ENCODE measurements around the gene AP1G1.
A peak's percentile ranks its signal among the peaks of the same experiment; 100 is the strongest.

Gene AP1G1

GRCh38 chr16:71808593-71809459 is at the start of gene AP1G1 (continued):
- TF ChIP-seq SCRT1 (tag by site-specific recombination; IDR thresholded peaks at IDR 0.05; ENCODE audit: borderline replicate concordance), result 0 out of 2 replicates have a peak, but pooled peaks have one; percentile 23
- TF ChIP-seq YY1 (tag by site-specific recombination; IDR thresholded peaks at IDR 0.05), result peak; percentile 99
- peak; percentile 82 for TF ChIP-seq TRIM28 (IDR thresholded peaks at IDR 0.05; ENCODE audit: borderline replicate concordance, low read length)
- no peak for TF ChIP-seq ZNF26 (tag by site-specific recombination; IDR thresholded peaks at IDR 0.05)
- peak; percentile 97 for TF ChIP-seq OVOL3 (tag by site-specific recombination; IDR thresholded peaks at IDR 0.05)
- peak; percentile 51; the same call in 1 of the 2 replicates for TF ChIP-seq GLI4 (tag by site-specific recombination; IDR thresholded peaks at IDR 0.05)
- peak; percentile 66 for TF ChIP-seq EGR2 (tag by site-specific recombination; IDR thresholded peaks at IDR 0.05; ENCODE audit: low read depth)
- TF ChIP-seq PRDM10 (tag by site-specific recombination; IDR thresholded peaks at IDR 0.05), result peak; percentile 94
- no peak for TF ChIP-seq ZNF473 (tag by site-specific recombination; IDR thresholded peaks at IDR 0.05)
- peak; percentile 48 for TF ChIP-seq ZNF335 (tag by site-specific recombination; conservative IDR thresholded peaks at IDR 0.05)
- peak; percentile 92 for TF ChIP-seq ZNF501 (tag by site-specific recombination; IDR thresholded peaks at IDR 0.05)
- peak; percentile 67 for TF ChIP-seq SP2 (tag by site-specific recombination; IDR thresholded peaks at IDR 0.05)
- TF ChIP-seq ZBTB11 (tag by site-specific recombination; conservative IDR thresholded peaks at IDR 0.05; ENCODE audit: low read depth), result peak; percentile 95
- TF ChIP-seq SP3 (tag by site-specific recombination; IDR thresholded peaks at IDR 0.05), result peak; percentile 91
- peak; percentile 97 for TF ChIP-seq KLF16 (tag by site-specific recombination; IDR thresholded peaks at IDR 0.05)
- TF ChIP-seq ZNF76 (tag by site-specific recombination; IDR thresholded peaks at IDR 0.05; ENCODE audit: borderline replicate concordance, low read depth), result peak; percentile 86
- TF ChIP-seq ZNF157 (tag by site-specific recombination; IDR thresholded peaks at IDR 0.05), result no peak
- no peak for TF ChIP-seq ZNF132 (tag by site-specific recombination; IDR thresholded peaks at IDR 0.05; ENCODE audit: borderline replicate concordance)
- TF ChIP-seq ZNF423 (tag by site-specific recombination; IDR thresholded peaks at IDR 0.05), result no peak
- no peak for TF ChIP-seq ZNF274 (IDR thresholded peaks at IDR 0.05; ENCODE audit: low read length)
- TF ChIP-seq ZNF274 (tag by site-specific recombination; IDR thresholded peaks at IDR 0.05; ENCODE audit: borderline replicate concordance), result no peak
- TF ChIP-seq ZNF324 (tag by site-specific recombination; IDR thresholded peaks at IDR 0.05), result peak; percentile 97
- peak; percentile 91; the same call in 1 of the 2 replicates for TF ChIP-seq ZNF692 (tag by site-specific recombination; IDR thresholded peaks at IDR 0.05)
- no peak for TF ChIP-seq ZFP3 (tag by site-specific recombination; IDR thresholded peaks at IDR 0.05; ENCODE audit: low read depth)
- 0 out of 2 replicates have a peak, but pooled peaks have one; percentile 55 for TF ChIP-seq PBX3 (CRISPR knock-in tag; IDR thresholded peaks at IDR 0.05)
- no peak for TF ChIP-seq ZNF114 (tag by site-specific recombination; IDR thresholded peaks at IDR 0.05)
- 0 out of 2 replicates have a peak, but pooled peaks have one; percentile 44 for TF ChIP-seq ZNF19 (tag by site-specific recombination; IDR thresholded peaks at IDR 0.05; ENCODE audit: low read depth)

Measured in HEK293 (cell line).